K562 (cell line): ENCODE data around the gene GPR68. TPM values are rescaled to one million over a fixed set of nuclear protein-coding genes. Genes with fewer than 3 reads are reported as not detected.

ENCODE experiments used
- CBFA2T3 ChIP-seq: fragments of 450-650 bp; IDR thresholded peaks from 2 replicates; pipeline ENCODE4 v1.6.1; 2017
- HNRNPUL1 ChIP-seq: fragments of 200-400 bp; formaldehyde crosslinking; IDR thresholded peaks from 2 replicates; pipeline ENCODE4 v1.6.1; 2017; ENCODE audit warnings: low read length
- KAT7 ChIP-seq: sonication (generic); formaldehyde crosslinking; IDR thresholded peaks from 2 replicates; pipeline ENCODE4 v1.8.0; 2022; ENCODE audit warnings: missing genetic modification reagents, mild to moderate bottlenecking, borderline replicate concordance
- MTA3 ChIP-seq: fragments of 450-650 bp; formaldehyde crosslinking; IDR thresholded peaks from 2 replicates; pipeline ENCODE4 v1.6.1; 2017; ENCODE audit warnings: mild to moderate bottlenecking, borderline replicate concordance
- NFE2 ChIP-seq: IDR thresholded peaks from 2 replicates; pipeline ENCODE4 v1.6.1; 2014; ENCODE audit warnings: antibody characterized with exemption, low read depth
- POLR2B ChIP-seq: fragments of 450-650 bp; IDR thresholded peaks from 2 replicates; pipeline ENCODE4 v1.6.1; 2018; ENCODE audit warnings: low read depth; ENCODE audit not compliant: partially characterized antibody
- SMAD3 ChIP-seq: fragments of 450-650 bp; formaldehyde crosslinking; conservative IDR thresholded peaks from 2 replicates; pipeline ENCODE4 v1.4.0; 2020; ENCODE audit warnings: mild to moderate bottlenecking
- TEAD2 ChIP-seq: fragments of 450-650 bp; IDR thresholded peaks from 2 replicates; pipeline ENCODE4 v1.6.1; 2016; ENCODE audit warnings: missing genetic modification characterization, control low read depth, missing compliant biosample characterization
- ZFP1 ChIP-seq: fragments of 450-650 bp; formaldehyde crosslinking; IDR thresholded peaks from 2 replicates; pipeline ENCODE4 v1.4.0; 2020; ENCODE audit warnings: mild to moderate bottlenecking, mixed read lengths
- polyA plus RNA-seq, 8 experiments: library from polyadenylated mRNA; depleted of rRNA in 4 of 8; stranded (reverse) in 5 of 8; unstranded in 3 of 8; fragments of >200 nt; fragmentation: Nextera tagmentation in 2 of 8; fragmentation: Illumina TruSeq in 1 of 8; extraction: Ambion mirVana in 2 of 8; extraction: Trizol in 1 of 8; gene quantifications; 2 replicates each; pipeline versions ENCODE4 v1.2.1 to v1.2.3, GENCODE V29; 2011 to 2014; ENCODE audit warnings: inconsistent platforms in 1 of 8, missing spikeins in 1 of 8
- total RNA-seq, 7 experiments: library from RNA; depleted of rRNA in 6 of 7; stranded (reverse); fragments of >200 nt in 6 of 7; fragmentation: Illumina TruSeq in 2 of 7; extraction: Trizol in 2 of 7; gene quantifications; 2 replicates each; pipeline versions ENCODE4 v1.2.1 to v1.2.3, GENCODE V29; 2011 to 2021; ENCODE audit warnings: low replicate concordance in 1 of 7
- TF ChIP-seq, protein P1 (sequence below): sonication (generic); formaldehyde crosslinking; IDR thresholded peaks from 2 replicates; pipeline ENCODE4 v1.8.0; 2022; ENCODE audit warnings: mild to moderate bottlenecking, missing genetic modification reagents
- TF ChIP-seq, protein P2 (sequence below): fragments of 450-650 bp; IDR thresholded peaks from 2 replicates; pipeline ENCODE4 v1.6.1; 2017; ENCODE audit warnings: antibody characterized with exemption
- TF ChIP-seq, protein P3 (sequence below): fragments of 250-450 bp; sonication (Bioruptor Pico); IDR thresholded peaks from 2 replicates; pipeline ENCODE4 v1.9.0; 2021; ENCODE audit warnings: mild to moderate bottlenecking, inconsistent platforms

GPR68 gene
- total and polyA plus RNA-seq, 9 of the 15 experiments (the other 6 are each of a cell fraction or from before 2014, with no cell fraction given): 0.41 to 9.4 (median 3.7) TPM

DNA sequence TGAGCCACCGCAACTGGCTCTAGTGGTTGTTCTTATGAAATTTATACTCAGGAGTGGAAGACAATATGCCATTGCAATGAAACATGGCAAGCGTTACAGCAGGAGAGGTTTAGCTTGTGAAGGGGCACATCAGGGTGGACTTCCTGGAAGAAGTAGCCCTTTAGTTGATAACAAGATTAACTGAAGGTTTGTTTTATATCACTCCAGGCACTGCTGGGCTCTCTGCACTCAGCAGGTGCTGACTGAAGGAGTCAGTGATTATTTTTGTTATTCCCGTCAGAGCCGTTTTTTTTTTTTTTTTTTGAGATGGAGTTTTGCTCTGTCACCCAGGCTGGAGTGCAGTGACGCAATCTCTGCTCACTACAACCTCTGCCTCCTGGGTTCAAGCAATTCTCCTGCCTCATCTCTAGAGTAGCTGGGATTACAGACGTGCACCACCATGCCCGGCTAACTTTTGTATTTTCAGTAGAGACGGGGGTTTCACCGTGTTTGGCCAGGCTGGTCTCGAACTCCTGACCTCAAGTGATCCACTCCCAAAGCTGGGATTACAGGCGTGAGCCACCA, 17.6 kb upstream of the GPR68 start (continued):
- TF ChIP-seq POLR2B (no peak), SMAD3 (CRISPR knock-in tag) (no peak), KAT7 (CRISPR knock-in tag) (no peak), CBFA2T3 (no peak), MTA3 (no peak), NFE2 (0 out of 2 replicates have a peak, but pooled peaks have one; percentile 37), HNRNPUL1 (no peak), ZFP1 (no peak), TEAD2 (no peak)
- TF ChIP-seq, protein P1, sequence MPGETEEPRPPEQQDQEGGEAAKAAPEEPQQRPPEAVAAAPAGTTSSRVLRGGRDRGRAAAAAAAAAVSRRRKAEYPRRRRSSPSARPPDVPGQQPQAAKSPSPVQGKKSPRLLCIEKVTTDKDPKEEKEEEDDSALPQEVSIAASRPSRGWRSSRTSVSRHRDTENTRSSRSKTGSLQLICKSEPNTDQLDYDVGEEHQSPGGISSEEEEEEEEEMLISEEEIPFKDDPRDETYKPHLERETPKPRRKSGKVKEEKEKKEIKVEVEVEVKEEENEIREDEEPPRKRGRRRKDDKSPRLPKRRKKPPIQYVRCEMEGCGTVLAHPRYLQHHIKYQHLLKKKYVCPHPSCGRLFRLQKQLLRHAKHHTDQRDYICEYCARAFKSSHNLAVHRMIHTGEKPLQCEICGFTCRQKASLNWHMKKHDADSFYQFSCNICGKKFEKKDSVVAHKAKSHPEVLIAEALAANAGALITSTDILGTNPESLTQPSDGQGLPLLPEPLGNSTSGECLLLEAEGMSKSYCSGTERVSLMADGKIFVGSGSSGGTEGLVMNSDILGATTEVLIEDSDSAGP: no peak
- TF ChIP-seq, protein P2, sequence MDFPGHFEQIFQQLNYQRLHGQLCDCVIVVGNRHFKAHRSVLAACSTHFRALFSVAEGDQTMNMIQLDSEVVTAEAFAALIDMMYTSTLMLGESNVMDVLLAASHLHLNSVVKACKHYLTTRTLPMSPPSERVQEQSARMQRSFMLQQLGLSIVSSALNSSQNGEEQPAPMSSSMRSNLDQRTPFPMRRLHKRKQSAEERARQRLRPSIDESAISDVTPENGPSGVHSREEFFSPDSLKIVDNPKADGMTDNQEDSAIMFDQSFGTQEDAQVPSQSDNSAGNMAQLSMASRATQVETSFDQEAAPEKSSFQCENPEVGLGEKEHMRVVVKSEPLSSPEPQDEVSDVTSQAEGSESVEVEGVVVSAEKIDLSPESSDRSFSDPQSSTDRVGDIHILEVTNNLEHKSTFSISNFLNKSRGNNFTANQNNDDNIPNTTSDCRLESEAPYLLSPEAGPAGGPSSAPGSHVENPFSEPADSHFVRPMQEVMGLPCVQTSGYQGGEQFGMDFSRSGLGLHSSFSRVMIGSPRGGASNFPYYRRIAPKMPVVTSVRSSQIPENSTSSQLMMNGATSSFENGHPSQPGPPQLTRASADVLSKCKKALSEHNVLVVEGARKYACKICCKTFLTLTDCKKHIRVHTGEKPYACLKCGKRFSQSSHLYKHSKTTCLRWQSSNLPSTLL: no peak
- TF ChIP-seq, protein P3, sequence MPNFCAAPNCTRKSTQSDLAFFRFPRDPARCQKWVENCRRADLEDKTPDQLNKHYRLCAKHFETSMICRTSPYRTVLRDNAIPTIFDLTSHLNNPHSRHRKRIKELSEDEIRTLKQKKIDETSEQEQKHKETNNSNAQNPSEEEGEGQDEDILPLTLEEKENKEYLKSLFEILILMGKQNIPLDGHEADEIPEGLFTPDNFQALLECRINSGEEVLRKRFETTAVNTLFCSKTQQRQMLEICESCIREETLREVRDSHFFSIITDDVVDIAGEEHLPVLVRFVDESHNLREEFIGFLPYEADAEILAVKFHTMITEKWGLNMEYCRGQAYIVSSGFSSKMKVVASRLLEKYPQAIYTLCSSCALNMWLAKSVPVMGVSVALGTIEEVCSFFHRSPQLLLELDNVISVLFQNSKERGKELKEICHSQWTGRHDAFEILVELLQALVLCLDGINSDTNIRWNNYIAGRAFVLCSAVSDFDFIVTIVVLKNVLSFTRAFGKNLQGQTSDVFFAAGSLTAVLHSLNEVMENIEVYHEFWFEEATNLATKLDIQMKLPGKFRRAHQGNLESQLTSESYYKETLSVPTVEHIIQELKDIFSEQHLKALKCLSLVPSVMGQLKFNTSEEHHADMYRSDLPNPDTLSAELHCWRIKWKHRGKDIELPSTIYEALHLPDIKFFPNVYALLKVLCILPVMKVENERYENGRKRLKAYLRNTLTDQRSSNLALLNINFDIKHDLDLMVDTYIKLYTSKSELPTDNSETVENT (CRISPR knock-in tag): no peak
